Measurements from ENCODE around the gene BRIX1. TPM values are rescaled to one million over a fixed set of nuclear protein-coding genes. Genes with fewer than 3 reads are reported as not detected.

Gene BRIX1
- total and polyA plus RNA-seq, 9 of the 15 experiments (the other 6 are each of a cell fraction or from before 2014, with no cell fraction given), result 115 to 193 (median 159) TPM

DNA sequence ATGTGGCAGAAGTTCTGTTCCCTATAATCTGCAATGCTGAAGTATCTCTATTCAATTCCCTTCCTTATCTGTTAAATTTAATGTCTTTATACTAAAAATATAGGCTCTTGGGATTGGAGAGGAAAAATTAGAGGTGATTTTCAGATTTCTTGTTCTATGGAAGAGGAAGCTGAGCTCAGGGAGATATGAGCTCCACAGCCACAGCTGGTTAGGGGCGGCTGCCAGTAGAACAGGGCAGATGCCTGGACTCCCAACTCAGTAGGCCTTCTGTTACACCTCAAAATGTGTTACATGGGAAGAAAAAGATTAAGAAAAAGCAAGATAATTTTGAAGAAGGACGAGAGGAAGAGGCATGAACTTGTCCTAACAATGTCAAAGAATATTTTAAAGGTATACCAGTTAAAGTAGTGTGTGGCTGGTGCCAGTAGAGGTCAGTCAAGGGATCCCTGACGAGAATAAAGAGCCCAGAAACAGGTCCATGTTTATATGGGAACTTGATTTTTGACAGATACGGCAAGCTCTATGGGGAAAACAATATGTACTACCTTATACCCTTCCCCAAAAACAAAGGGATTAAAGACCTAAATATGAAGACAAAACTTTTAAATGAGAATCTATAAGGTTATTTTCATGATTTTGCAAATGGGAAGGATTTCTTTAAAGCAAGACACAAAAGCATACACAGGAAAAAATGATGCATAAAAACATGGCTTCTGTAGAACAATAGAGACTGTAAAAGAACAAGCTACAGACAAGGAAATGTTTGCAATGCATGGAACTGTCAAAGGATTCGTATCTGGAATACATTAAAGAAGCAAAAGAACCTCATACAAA lies 42.6 kb downstream of the BRIX1 start:
- 43% methylated on average over 5 of the region's 5 CpGs for WGBS (ENCODE audit: insufficient coverage, low coverage, missing lambda C conversion rate)
- Histone ChIP-seq H2AFZ (ENCODE audit: low read depth, low read length) (no peak overlapping the region), H3K27me3 (ENCODE audit: control insufficient read depth in 2 of 2, insufficient read depth in 2 of 2, low read length in 2 of 2) (no peaks in the 10 kb centered on the region), H3K4me2 (ENCODE audit: insufficient read depth, low read length) (no peak overlapping the region), H3K9ac (ENCODE audit: insufficient read depth in 1 of 2, low read depth in 2 of 2, low read length in 2 of 2) (no peak overlapping the region), H3K4me3 (no peak overlapping the region), H3K9me3 (replicated peaks; ENCODE audit: control insufficient read depth, insufficient read depth, low read depth, low read length) (no peaks in the 10 kb centered on the region), H3K9me1 (ENCODE audit: control insufficient read depth, insufficient read depth, low read length) (no peaks in the 10 kb centered on the region), H4K20me1 (replicated peaks; ENCODE audit: control insufficient read depth, insufficient read depth, low read length) (no peaks in the 10 kb centered on the region), H3K36me3 (ENCODE audit: control insufficient read depth, insufficient read depth, low read length) (peaks cover 36% of the 10 kb centered on the region), H3K27ac (ENCODE audit: extremely low read depth, low read depth, low read length) (no peak overlapping the region), H3K79me2 (ENCODE audit: control insufficient read depth, insufficient read depth, low read length) (no peaks in the 10 kb centered on the region), H3K4me1 (replicated peaks in 1 of 2; ENCODE audit: control insufficient read depth in 2 of 2, insufficient read depth in 2 of 2, low read length in 2 of 2) (no peaks in the 10 kb centered on the region)
- ChIA-PET CTCF (ENCODE audit: low intra/inter-chr PET ratio) (interaction anchor here (1.3 kb wide), 1 partner anchor 45 kb away, joined by 8 read pairs; no protein-coding TSS in a partner anchor), POLR2A (interaction anchor here (0.8 to 1.1 kb wide), 2 partner anchors 9 to 28 kb away, joined by 3 to 4 read pairs; no protein-coding TSS in a partner anchor)
- FAIRE-seq (peak; percentile 83), DNase-seq (ENCODE audit: extremely low read depth in 1 of 4, low spot score in 3 of 4) (peak; percentile 43 to 54 (median 46)), ATAC-seq (peak; percentile 91)
- intact Hi-C loops (cut with micrococcal nuclease) (loop anchor here (1.0 kb wide), 1 partner anchor 45 kb away; no protein-coding TSS in a partner anchor), in situ Hi-C loops (cut with MboI) (no loop called here)
- no TSS peak for BruUV-seq (replicated peaks)
- TF ChIP-seq POLR2B (IDR thresholded peaks at IDR 0.05; ENCODE audit: low read depth, partially characterized antibody), result peak; percentile 26
- no peak for TF ChIP-seq ATF4 (CRISPR knock-in tag; IDR thresholded peaks at IDR 0.05)
- no peak for TF ChIP-seq WHSC1 (IDR thresholded peaks at IDR 0.05; ENCODE audit: low read length)
- TF ChIP-seq, protein P1, sequence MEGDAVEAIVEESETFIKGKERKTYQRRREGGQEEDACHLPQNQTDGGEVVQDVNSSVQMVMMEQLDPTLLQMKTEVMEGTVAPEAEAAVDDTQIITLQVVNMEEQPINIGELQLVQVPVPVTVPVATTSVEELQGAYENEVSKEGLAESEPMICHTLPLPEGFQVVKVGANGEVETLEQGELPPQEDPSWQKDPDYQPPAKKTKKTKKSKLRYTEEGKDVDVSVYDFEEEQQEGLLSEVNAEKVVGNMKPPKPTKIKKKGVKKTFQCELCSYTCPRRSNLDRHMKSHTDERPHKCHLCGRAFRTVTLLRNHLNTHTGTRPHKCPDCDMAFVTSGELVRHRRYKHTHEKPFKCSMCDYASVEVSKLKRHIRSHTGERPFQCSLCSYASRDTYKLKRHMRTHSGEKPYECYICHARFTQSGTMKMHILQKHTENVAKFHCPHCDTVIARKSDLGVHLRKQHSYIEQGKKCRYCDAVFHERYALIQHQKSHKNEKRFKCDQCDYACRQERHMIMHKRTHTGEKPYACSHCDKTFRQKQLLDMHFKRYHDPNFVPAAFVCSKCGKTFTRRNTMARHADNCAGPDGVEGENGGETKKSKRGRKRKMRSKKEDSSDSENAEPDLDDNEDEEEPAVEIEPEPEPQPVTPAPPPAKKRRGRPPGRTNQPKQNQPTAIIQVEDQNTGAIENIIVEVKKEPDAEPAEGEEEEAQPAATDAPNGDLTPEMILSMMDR (IDR thresholded peaks at IDR 0.05 in 2 of 3, conservative IDR thresholded peaks at IDR 0.05 in 1 of 3; ENCODE audit: insufficient read depth in 2 of 3, low read depth in 1 of 3, low read length in 3 of 3), result peak; percentile 50 to 77 (median 72); a peak in 5 of 6 replicates
- TF ChIP-seq ZBTB9 (CRISPR knock-in tag; IDR thresholded peaks at IDR 0.05), result no peak
- no peak for TF ChIP-seq PKNOX1 (IDR thresholded peaks at IDR 0.05)
- TF ChIP-seq SLC30A9 (CRISPR knock-in tag; IDR thresholded peaks at IDR 0.05), result no peak
- no peak for TF ChIP-seq TRIM28 (IDR thresholded peaks at IDR 0.05)
- TF ChIP-seq RAD21 (CRISPR knock-in tag; conservative IDR thresholded peaks at IDR 0.05 in 1 of 2, IDR thresholded peaks at IDR 0.05 in 1 of 2), result peak in 1 of 2 experiments; percentile 32; a peak in 2 of 4 replicates
- TF ChIP-seq ZNF174 (CRISPR knock-in tag; IDR thresholded peaks at IDR 0.05), result no peak
- TF ChIP-seq TCF7L2 (IDR thresholded peaks at IDR 0.05; ENCODE audit: low read depth, low read length), result no peak
- TF ChIP-seq, protein P2, sequence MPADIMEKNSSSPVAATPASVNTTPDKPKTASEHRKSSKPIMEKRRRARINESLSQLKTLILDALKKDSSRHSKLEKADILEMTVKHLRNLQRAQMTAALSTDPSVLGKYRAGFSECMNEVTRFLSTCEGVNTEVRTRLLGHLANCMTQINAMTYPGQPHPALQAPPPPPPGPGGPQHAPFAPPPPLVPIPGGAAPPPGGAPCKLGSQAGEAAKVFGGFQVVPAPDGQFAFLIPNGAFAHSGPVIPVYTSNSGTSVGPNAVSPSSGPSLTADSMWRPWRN (IDR thresholded peaks at IDR 0.05; ENCODE audit: low read depth), result no peak
- no peak for TF ChIP-seq ETV6 (IDR thresholded peaks at IDR 0.05; ENCODE audit: borderline replicate concordance in 1 of 2, low read depth in 2 of 2, low read length in 1 of 2)
- no peak for TF ChIP-seq ETV6 (CRISPR knock-in tag; IDR thresholded peaks at IDR 0.05; ENCODE audit: borderline replicate concordance)
- TF ChIP-seq CREM (IDR thresholded peaks at IDR 0.05; ENCODE audit: low read depth), result 0 out of 2 replicates have a peak, but pooled peaks have one; percentile 6

Measured in K562 (cell line).